GM19238 (cell line): ENCODE data around the gene ZNF575.

ENCODE experiments used
- DNase-seq: peaks from one replicate; pipeline ENCODE4 v3.0.0; 2011; ENCODE audit warnings: low spot score; ENCODE audit not compliant: insufficient read length

The ZNF575 gene, protein sequence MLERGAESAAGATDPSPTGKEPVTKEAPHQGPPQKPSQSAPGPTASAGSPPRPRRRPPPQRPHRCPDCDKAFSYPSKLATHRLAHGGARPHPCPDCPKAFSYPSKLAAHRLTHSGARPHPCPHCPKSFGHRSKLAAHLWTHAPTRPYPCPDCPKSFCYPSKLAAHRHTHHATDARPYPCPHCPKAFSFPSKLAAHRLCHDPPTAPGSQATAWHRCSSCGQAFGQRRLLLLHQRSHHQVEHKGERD

DNA sequence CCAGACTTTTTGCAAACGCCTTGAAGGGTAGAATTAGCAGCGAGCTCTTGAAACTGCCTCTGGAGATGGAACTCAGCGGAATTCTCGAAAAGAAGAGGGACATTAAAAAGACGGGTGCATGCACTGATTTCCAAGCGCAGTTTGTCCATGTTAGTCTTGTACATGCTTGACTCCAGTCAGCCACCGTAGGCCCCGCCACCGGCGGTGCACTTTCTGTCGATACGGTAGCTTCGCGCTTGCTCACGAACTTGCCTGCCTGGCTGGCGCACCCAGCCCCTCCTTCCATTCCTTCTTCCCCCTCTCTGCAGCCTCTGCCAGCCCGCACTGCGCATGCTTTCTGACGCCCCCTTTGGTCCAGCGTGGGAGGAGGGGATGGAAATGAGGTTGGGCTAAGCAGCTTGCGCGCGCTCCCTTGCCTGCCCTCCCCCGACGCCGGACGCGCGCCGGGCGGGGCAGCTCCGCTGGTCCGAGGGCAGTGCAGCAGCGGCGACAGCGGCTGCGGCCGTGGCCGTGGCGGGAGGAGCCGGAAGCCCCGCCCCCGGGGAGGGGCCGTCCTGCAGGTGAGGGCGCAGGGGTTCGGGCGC lies at the start of gene ZNF575:
ZNF575 (plus strand) TSS at position 227 of the 584 bp plus-strand sequence. CDS start 1,235 bp downstream, outside the sequence.
- peak; percentile 82 for DNase-seq

DNA sequence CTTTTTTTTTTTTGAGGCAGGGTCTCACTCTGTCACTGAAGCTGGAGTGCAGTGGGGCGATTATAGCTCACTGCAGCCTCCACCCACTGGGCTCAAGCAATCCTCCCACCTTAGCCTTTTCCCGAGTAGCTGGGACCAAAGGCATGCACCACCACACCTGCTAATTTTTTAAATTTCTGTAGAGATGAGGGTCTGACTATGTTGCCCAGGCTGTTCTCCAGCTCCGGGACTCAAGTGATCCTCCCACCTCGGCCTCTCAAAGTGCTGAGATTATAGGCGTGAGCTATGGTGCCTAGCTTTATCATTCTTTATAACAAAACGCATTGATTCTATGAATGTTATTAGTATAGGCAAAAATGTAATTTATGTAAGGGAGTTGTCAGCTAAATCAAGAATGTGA lies 49.7 kb upstream of the ZNF575 start:
- DNase-seq, result no peak

DNA sequence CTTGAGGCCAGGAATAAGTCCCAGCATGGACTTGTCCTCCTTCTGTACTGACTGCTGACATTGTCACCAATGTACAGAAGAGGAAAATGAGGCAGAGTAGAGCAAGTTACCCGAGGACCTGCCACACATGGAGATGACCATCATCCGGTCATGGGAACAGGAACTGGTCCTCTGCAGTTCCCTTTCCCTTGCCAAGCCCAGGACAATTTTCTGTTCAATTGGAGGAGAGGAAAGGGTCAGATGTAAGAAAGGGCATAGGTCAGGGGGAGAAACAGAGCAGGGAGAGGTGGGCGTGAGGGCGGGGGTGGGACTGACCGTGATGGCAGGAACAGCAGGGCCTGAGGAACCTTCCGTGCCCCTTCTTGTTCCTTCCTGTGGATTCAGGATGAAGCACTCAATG lies 47.0 kb upstream of the ZNF575 start:
- DNase-seq, result no peak

DNA sequence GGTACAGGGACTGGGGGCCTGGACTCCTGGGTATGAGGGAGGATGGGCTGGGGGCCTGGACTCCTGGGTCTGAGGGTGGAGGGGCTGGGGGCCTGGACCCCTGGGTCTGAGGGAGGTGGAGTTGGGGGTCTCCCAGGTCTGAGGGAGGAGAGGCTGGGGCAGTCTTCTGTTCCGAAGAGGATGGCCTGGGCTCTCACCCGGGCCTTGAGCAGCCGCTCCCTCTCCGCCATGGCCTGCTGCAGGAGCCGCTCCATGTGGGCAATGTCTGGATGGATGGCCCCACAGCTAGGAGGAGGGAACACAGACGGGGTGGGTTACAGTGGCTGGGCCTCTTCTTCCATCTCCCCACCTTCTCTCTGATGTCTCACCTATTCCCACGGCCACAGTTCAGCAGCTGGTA lies 46.6 kb upstream of the ZNF575 start:
- DNase-seq, result no peak

DNA sequence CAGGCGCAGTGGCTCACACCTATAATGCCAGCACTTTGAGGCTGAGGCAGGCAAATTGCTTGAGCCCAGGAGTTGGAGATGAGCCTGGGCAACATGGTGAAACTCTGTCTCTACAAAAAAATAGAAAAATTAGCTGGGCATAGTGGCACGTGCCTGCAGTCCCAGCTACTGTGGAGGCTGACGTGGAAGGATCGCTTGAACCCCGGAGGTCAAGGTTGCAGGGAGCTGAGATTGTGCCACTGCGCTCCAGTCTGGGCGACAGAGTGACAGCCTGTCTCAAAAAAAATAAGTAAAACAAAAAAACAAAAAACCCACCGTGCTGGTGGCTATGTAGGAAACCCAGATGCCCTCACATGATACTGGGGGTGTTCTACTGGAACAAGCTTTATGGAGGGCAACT lies 44.8 kb upstream of the ZNF575 start:
- DNase-seq, result no peak

DNA sequence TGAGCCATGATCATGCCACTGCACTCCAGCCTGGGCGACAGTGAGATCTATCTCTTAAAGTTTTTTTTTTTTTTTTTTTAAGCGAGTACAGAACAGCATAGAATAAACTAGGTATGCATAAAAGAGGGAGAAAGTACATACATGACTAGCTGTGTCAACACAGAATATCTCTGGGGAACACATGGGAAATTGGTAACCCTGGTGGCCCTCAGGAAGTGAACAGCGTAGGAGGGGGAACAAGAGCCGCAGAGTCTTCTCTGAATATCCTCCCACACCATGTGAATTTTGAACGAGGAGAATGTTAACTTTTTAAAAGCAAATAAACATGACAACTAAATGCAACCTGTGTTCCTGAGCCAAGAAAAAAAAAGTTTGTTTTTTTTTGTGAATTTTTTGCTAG lies 43.7 kb upstream of the ZNF575 start:
- no peak for DNase-seq

DNA sequence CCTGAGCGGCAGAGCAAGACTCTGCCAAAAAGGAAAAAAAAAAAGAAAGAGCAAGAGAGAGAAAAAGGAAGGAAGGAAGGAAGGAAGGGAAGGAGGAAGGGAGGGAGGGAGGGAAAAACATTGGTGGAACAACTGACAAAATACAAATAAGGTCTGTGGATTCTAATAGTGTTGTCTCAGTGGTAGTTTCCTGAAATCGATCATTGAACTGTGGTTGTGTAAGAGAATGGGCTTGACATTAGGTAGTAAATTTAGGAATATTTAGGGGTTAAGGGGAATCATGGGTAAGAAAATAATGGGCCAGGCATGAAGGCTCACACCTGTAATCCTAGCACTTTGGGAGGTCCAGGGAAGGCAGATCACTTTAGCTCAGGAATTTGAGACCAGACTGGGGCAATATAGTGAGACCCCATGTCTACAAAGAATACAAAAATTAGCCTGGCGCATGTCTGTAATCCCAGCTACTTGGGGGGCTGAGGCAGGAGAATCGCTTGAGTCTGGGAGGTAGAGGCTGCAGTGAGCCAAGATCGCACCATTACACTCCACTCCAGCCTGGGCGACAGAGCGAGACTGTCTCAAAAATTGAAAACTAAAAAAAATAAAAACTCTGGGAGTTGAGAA lies 42.9 kb upstream of the ZNF575 start:
- no peak for DNase-seq

DNA sequence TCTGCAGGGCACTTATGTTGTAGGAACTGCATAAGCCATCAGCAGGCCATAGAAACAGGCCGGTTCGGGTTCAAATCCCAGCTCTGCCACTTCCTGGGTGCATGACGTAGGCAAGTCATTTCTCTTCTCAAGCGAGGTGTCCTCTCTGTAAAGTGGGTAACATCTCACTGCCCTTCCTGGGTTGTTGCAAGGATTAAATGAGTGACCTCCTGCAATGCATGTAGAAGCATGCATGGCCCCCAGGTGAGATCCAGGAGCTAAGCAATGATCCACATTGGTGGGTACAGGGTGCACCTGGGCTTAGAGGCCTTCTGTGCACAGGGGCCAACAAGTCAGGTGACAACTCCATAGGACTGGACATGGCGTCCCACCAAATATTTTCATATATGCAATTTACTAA lies 42.2 kb upstream of the ZNF575 start:
- no peak for DNase-seq

DNA sequence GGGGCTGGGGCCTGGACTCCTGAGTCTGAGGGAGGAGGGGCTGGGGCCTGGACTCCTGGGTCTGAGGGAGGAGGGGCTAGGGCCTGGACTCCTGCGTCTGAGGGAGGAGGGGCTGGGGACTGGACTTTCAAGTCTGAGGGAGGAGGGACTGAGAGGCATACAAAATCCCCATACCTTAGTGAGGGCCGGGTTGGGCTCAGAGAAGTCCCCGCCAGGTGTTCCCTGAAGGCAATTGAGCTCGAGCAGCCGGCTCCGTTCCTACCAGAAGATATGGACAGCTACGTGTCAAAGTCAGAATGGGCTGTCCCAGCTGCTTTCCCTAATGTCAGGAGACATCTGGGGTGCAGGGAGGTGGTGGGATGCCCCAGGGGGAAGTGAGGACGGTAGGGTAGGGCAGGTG lies 37.9 kb upstream of the ZNF575 start:
- no peak for DNase-seq

DNA sequence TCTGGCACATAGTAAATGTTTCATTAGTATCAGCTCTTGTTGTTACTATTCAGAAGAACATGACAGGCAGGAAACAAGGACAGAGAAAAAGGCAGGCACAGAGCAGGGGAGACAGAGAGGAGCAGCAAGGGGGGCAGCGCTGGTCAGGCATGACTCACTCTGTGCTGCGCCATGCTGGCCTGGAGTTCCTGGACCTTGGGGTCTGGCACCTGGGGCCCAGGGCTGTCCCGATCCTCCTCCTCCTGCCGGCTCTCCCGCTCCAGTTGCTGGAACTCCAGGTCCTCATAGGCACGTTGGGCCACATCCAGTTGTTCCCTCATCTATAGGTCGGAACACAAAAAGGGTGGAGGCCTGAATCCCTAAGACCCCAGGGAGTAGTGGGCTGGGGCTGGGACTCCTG lies 36.0 kb upstream of the ZNF575 start:
- no peak for DNase-seq

DNA sequence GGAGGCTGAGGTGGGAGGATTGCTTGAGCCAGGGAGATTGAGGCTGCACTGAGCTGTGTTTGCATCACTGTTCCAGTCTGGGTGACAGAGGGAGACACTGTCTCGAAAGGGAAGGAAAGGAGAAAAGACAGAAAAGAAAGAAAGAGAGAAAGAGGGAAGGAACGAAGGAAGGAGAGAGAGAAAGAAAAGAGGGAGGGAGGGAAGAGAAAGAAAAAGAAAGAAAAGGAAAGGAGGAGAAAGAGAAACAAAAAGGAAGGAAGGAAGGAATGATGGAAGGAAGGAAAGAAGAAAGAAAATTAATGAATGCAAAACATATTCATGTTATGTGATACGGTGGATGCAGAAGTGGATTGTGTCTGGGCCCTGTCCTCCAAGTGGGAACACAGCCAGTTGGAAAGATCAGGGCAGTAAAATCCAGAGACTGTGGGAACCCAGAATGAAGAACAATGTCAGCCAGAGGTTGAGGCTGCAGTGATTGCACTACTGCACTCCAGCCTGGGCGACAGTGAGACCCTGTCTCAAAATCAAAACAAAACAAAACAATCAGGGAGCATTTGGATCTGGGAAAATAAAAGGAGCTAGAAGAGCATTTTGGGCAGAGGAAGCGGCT lies 34.6 kb upstream of the ZNF575 start:
- DNase-seq, result no peak

DNA sequence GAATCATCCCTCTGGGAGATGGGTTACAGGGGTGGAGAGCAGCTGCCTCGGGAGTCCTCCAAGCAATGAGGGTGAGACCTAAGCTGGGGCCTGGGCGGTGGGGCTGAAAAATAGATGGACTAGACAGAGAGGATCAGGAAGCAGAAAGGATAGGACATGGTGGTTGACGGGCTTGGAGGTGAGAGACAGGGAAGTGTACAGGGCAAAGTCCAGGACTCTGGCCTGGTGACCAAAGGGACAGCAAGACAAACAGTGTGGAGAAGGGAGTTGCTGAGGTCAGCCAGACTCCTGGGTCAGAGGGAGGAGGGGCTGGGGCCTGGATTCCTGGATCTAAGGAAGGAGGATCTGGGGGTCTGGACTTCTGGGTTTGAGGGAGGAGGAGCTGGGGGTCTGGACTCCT lies 33.9 kb upstream of the ZNF575 start:
- DNase-seq, result no peak

DNA sequence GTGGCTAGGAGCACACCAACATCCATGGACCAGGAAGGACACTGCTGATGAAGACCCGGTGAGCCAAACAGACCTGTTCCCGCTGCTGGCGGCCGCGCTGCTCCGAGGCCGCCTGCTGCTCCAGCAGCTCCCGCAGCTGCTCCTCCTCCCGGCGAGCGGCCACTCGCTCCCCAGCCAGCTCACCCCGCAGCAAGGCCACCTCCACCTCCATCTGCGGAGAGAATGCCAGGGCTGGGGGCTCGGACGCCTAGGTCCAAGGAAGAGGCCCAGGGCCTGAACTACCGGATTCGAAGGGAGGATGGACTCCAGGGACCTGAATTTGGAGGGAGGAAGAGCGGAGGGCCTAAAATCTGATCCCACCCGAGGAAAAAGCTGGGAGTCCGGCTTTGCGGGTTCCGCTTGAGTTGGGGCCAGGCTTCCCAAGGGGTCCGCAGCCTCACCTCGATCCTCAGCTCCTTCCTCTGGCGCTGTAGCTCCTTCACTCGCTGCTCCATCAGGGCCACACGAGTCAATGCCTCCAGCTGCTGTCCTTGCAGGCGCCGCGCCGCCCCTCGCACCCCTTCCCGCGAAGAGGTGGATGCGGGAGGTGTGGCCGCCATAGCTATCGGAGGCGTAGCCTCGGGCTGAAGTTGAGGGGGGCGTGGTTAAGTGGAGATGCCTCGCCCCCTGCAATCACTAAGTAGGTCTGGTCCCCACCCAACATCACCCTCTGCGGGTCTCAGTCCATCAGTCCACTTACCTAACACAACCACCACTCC lies 31.1 kb upstream of the ZNF575 start:
- DNase-seq, result no peak

DNA sequence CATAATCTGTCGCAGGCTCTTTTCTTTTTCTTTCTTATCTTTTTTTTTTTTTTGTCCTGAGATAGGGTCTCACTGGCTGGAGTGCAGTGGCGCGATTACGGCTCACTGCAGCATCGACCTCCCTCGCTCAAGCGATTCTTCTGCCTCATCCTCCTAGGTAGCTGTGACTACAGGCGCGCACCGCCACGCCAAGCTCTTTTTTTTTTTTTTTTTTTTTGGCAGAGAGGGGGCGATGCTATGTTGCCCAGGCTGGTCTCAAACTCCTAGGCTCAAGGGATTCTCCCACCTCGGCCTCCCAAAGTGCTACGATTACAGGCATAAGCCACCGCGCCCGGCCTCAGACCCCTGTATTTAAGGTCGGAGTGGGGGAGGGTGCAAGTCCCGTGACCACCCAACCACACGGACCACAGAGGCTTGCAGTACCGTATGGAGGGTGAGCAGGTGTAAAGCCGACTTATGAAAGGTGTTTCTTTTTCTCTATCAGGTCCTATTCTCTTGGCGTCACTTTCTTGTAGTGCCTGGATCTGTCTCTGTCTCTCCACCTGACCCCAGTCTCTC lies 30.5 kb upstream of the ZNF575 start:
- no peak for DNase-seq

DNA sequence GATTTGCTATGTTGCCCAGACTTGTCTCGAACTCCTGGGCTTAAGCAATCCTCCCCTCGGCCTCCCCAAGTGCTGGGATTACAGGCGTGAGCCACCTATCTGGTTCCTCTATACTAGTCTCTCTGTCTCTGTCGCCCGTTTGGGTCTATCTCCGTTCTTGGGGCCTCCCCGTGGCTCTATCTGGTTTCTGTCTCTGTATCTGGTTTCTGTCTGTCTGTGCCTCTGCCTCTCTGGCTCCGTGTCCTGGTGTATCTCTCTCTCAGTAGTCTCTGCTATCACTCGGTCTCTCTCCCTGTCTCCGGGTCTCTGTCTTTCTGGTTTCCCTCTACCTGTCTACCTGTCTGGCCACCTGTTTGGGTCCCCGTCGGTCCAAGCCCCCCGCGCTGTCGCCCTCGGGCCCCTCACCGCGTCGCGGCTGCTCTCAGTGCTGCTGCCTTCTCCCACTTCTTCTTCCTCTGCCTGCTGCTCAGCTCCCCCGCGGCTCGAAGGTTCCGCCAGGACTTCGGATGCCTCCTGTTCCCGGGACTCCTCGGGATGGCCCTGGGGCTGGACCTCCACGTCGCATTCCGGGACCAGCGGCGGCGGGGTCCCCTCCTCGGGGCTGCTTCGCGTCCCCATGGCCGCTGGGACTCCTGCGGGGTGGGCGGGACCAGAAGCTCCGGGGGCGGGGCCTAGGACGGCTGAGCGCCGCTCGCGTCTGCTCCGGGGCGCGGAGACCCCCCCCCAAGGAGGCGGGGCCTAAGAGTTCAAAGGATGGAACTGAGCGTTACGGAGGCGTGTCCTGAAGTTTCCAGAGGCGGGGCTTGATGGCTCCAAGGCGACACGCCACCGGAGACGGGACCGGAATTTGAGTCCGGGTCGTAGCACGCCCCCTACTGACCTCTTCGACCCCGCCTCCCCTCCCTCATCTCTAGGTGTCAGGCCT lies 29.2 kb upstream of the ZNF575 start:
- DNase-seq, result peak; percentile 97

DNA sequence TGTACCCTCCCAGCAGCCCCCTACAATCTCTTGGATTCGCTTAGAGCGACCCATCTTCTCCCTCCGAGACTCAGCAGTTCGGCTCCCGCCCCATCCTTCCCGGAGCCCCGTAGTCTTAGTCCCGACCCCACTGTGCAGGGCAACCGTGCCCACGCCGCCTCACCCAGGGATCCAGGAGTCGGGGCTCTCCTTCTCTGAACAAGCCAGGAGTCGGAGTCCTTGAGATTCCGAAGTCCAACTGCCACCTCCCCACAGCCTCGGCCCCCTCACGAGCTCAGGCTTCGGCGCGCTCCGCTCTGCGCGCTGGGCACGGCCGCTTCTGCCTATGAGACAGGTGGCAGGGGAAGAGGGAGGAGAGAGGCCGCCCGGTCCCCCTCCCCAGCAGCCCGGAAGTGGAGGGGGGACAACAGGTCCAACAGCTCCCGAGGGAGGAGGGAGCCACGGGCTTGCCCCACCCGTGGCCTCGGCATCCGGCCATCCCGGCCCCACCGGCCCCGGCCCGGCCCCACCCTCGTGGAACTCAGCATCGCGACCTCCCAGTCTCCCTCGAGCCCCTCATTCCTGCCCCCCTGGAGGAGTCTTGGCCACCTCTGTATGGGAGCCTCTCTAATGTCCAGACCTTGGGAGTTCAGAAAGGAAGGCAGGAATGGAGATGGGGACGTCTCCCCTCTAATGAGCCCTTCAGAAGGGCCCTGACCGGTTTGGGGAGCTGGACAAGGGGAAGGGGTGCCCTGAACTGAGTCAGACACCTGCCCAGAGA lies 28.4 kb upstream of the ZNF575 start, which contains the start of gene PHLDB3:
PHLDB3 (minus strand) TSS at position 321 of the 760 bp plus-strand sequence. CDS start 628 bp downstream, outside the sequence.
- DNase-seq, result peak; percentile 27

DNA sequence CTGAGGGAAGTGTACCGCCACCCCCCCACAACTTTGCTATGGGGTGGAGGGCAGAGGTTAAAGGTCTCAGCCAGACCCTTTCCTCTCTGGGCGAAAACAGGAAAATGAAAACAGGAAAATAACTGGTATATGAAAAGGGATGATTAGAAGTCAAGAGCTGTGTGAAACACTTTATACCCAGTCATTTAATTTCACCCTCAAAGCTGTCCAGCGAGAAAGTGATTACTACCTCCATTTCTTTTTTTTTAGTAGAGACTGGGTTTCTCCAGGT lies 27.9 kb upstream of the ZNF575 start:
- DNase-seq, result no peak

DNA sequence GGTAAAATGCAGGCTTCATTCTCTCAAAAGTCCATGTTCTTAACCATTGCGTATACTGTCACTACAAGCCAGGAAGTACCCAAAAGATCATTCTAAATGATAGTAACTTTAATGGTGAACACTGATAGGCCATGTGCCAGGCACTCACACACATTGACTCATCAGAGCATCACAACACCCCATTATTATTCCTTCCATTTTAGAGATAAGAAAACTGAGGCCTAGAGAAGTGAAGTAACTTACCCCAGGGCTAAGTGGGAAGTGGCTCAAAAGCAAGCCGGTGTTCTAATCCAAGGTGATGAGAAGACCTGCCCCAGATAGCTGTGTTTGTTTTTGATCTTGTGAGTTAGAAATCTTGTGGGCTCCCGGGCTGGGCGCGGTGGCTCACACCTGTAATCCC lies 27.0 kb upstream of the ZNF575 start:
- no peak for DNase-seq

DNA sequence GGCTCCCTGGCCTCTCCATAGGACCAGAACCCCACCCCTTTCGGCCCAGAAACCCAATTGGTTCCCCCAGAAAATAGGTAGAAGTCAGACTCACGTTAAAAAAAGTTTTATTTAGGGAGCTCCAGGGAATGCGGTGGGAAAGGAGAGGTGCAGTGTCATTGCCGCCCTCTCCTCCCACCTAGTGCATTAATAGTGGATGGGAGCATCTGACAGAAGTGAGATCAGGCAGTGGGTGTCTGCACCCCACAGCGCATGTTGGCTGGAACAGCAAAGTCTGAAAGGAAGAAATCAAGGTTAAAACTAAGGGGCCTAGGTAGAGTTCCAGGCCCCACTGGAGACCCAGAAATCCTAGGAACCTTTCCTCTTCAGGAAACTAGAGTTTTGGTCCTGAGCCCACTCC lies 26.4 kb upstream of the ZNF575 start:
- DNase-seq, result no peak

DNA sequence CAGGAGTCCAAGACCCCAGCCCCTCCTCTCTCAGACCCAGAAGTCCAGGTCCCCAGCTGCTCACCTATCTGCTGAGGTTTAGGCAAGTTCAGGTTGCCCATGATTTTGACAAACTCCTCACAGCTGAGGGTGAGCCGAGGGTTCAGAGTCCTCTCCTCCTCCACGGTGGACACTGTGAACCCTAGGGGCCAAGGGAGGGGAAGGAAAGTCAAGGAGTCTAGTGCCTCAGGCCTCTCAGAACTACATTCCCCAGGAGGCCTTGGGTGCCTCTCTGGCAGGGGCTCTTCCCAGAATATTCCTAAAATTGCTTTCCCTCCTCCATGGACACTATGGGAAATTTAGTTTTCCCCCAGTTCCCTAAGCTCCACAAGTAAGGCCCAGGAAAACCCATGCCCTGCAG lies 25.1 kb upstream of the ZNF575 start:
- no peak for DNase-seq
